Endothelial cell of umbilical vein (primary cell): Measurements from ENCODE around the gene S100Z. TPM values are rescaled to one million over a fixed set of nuclear protein-coding genes. Genes with fewer than 3 reads are reported as not detected.

Experiments
- BruUV-seq: library from RNA; stranded (reverse); fragments of 400-500 nt; replicated peaks from 2 replicates; lab custom pipeline; 2021; lab: Mats Ljungman, UMichigan
- CTCF ChIA-PET: fragments of 300-600, 350-600 bp; sonication (Branson Sonifier 250); formaldehyde crosslinking; loops from one replicate; lab custom pipeline; 2021; ENCODE audit warnings: antibody characterized with exemption, inconsistent platforms; lab: Charles Lee
- POLR2A ChIA-PET: fragments of 300-600, 350-600 bp; sonication (Branson Sonifier 250); formaldehyde crosslinking; loops from one replicate; lab custom pipeline; 2021; ENCODE audit warnings: antibody characterized with exemption, inconsistent platforms; lab: Charles Lee
- DNase-seq: peaks from one replicate; pipeline ENCODE4 v3.0.0-alpha.2; 2011; ENCODE audit warnings: low read depth, low spot score
- FAIRE-seq: peaks from 2 replicates; lab custom pipeline; 2011; peaks lifted over from hg19 to GRCh38; lab: Jason Lieb, UNC
- H2AFZ ChIP-seq: 2 replicates; pipeline ENCODE4 v1.6.0; 2012; ENCODE audit warnings: low read depth, low read length, control low read depth, inconsistent platforms
- H3K27ac ChIP-seq: 2 replicates; pipeline ENCODE4 v1.5.1; 2011; ENCODE audit warnings: low read depth, mild to moderate bottlenecking, control low read depth, low read length, moderate library complexity; ENCODE audit not compliant: insufficient read depth
- H3K27me3 ChIP-seq, 2 experiments: 2 replicates each; pipeline versions ENCODE4 v1.6.0 to v1.6.1; 2011; ENCODE audit warnings: low read length in 2 of 2, mixed read lengths in 1 of 2; ENCODE audit not compliant: control insufficient read depth in 2 of 2, insufficient read depth in 2 of 2
- H3K36me3 ChIP-seq, 2 experiments: 2 replicates in 1 of 2; 3 replicates in 1 of 2; pipeline ENCODE4 v1.5.1; 2011; ENCODE audit warnings: low read length in 2 of 2, mild to moderate bottlenecking in 1 of 2, moderate library complexity in 1 of 2; ENCODE audit not compliant: control insufficient read depth in 2 of 2, insufficient read depth in 2 of 2; ENCODE audit errors: extremely low read depth in 1 of 2
- H3K4me1 ChIP-seq: 3 replicates; pipeline ENCODE4 v1.5.1; 2011; ENCODE audit warnings: mild to moderate bottlenecking, low read length; ENCODE audit not compliant: control insufficient read depth, insufficient read depth; ENCODE audit errors: extremely low read depth
- H3K4me2 ChIP-seq: 2 replicates; pipeline ENCODE4 v1.6.1; 2011; ENCODE audit warnings: low read length, control low read depth, mixed read lengths; ENCODE audit not compliant: insufficient read depth
- H3K4me3 ChIP-seq, 3 experiments: fragments of 200-600 bp in 1 of 3; sonication (generic), shearing (Covaris generic) in 1 of 3; replicated peaks in 1 of 3; 2 replicates each; pipeline ENCODE4 v1.5.1; 2011 to 2016; ENCODE audit warnings: control low read depth in 3 of 3, low read length in 3 of 3, mild to moderate bottlenecking in 2 of 3, inconsistent platforms in 1 of 3, low read depth in 1 of 3, moderate library complexity in 1 of 3; ENCODE audit not compliant: insufficient read depth in 1 of 3
- H3K79me2 ChIP-seq: 2 replicates; pipeline ENCODE4 v1.6.0; 2012; ENCODE audit warnings: low read length, inconsistent platforms; ENCODE audit not compliant: control insufficient read depth, insufficient read depth
- H3K9ac ChIP-seq: replicated peaks from 2 replicates; pipeline ENCODE3; 2011; ENCODE audit warnings: low read length, control low read depth; ENCODE audit not compliant: insufficient read depth; ENCODE audit errors: extremely low read depth
- H3K9me1 ChIP-seq: replicated peaks from 3 replicates; pipeline ENCODE4 v1.6.0; 2011; ENCODE audit warnings: mild to moderate bottlenecking, low read length; ENCODE audit not compliant: control insufficient read depth, insufficient read depth; ENCODE audit errors: extremely low read depth
- H3K9me3 ChIP-seq: replicated peaks from 2 replicates; pipeline ENCODE4 v1.5.1; 2012; ENCODE audit warnings: low read length, inconsistent platforms; ENCODE audit not compliant: control insufficient read depth, insufficient read depth
- H4K20me1 ChIP-seq: replicated peaks from 2 replicates; pipeline ENCODE3; 2011; ENCODE audit warnings: mild to moderate bottlenecking, low read length; ENCODE audit not compliant: control insufficient read depth, insufficient read depth; ENCODE audit errors: extremely low read depth
- EZH2 ChIP-seq: IDR thresholded peaks from 2 replicates; pipeline ENCODE4 v1.6.1; 2012; ENCODE audit warnings: borderline replicate concordance, low read depth, mild to moderate bottlenecking, moderate library complexity, low read length, inconsistent platforms; ENCODE audit not compliant: severe bottlenecking
- FOS ChIP-seq: IDR thresholded peaks from 2 replicates; pipeline ENCODE4 v1.6.1; 2011; ENCODE audit warnings: mild to moderate bottlenecking, low read length, moderate library complexity, borderline replicate concordance; ENCODE audit not compliant: insufficient read depth
- GATA2 ChIP-seq: IDR thresholded peaks from 2 replicates; pipeline ENCODE4 v1.7.0; 2011; ENCODE audit warnings: low read depth, mild to moderate bottlenecking, moderate library complexity, mixed read lengths, low read length; ENCODE audit not compliant: insufficient read length, insufficient read depth
- JUN ChIP-seq: IDR thresholded peaks from 2 replicates; pipeline ENCODE4 v1.6.1; 2011; ENCODE audit warnings: borderline replicate concordance, low read depth; ENCODE audit not compliant: insufficient read length, insufficient read depth
- MYC ChIP-seq: IDR thresholded peaks from one replicate; pipeline ENCODE4 v1.6.1; 2011; ENCODE audit warnings: mild to moderate bottlenecking, low read depth, low read length
- POLR2A ChIP-seq: IDR thresholded peaks from 2 replicates; pipeline ENCODE4 v1.6.1; 2012; ENCODE audit warnings: low read depth, mild to moderate bottlenecking, control low read depth, low read length
- POLR2AphosphoS5 ChIP-seq: IDR thresholded peaks from 2 replicates; pipeline ENCODE4 v1.6.1; 2012; ENCODE audit warnings: low read depth, mild to moderate bottlenecking, control low read depth, low read length, moderate library complexity; ENCODE audit not compliant: insufficient read depth
- dilution Hi-C: fragments of 300-500 bp; cut with MboI; formaldehyde crosslinking; loops from one replicate; pipeline ENCODE4 v1.15.0; 2019; ENCODE audit warnings: low sequenced_read_pairs; ENCODE audit not compliant: extremely low pct_ligation_motif_present
- intact Hi-C: fragments of 100-400 bp; cut with micrococcal nuclease; formaldehyde crosslinking; loops from one replicate; pipeline ENCODE4 v1.10.0; 2022
- polyA plus RNA-seq, 4 experiments: library from polyadenylated mRNA; depleted of rRNA in 3 of 4; stranded (reverse) in 3 of 4; unstranded in 1 of 4; fragments of >200 nt; gene quantifications; 2 replicates each; pipeline versions ENCODE4 v1.2.1 to v1.2.3, GENCODE V29; 2011 to 2012; ENCODE audit warnings: missing spikeins in 1 of 4
- total RNA-seq: library from RNA; stranded (reverse); gene quantifications from 2 replicates; pipeline ENCODE4 v1.2.3, GENCODE V29; 2021
- TF ChIP-seq, protein P1 (sequence below), 2 donors: IDR thresholded peaks; 1 replicate in 1 of 2; 2 replicates in 1 of 2; pipeline ENCODE4 v1.5.1; 2011; ENCODE audit warnings: low read length in 2 of 2, mild to moderate bottlenecking in 2 of 2, moderate library complexity in 2 of 2, control low read depth in 1 of 2, inconsistent platforms in 1 of 2, low read depth in 1 of 2; ENCODE audit not compliant: insufficient read depth in 1 of 2; ENCODE audit errors: extremely low read depth in 1 of 2
- TF ChIP-seq, protein P2 (sequence below): IDR thresholded peaks from 2 replicates; pipeline ENCODE4 v1.6.1; 2011; ENCODE audit not compliant: insufficient read depth, insufficient read length

Gene S100Z
- total and polyA plus RNA-seq, 2 donors (not counting 3 experiments of a cell fraction or from before 2014, with no cell fraction given) = not detected

DNA sequence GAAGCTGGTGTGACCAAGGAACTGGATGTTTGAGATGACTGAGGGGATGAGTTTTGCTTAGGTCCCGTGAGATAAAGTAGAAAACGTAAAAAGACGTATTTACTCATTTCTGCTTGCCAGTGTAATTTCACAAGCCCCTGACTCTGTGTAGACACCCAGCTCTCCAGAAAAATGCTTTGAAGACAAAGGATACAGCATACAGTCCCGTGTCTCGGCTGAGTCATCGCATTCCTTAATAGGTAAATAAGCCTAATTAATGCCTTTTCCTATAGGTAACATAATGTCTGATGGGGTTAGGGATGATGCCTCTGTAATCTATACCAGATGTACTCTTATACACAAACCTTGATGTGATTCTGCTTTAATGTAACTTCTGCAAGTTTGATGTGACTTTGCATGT is 20.2 kb downstream of the S100Z start:
- no peak overlapping the region for H3K9ac ChIP-seq
- no peak overlapping the region for H2AFZ ChIP-seq
- H3K27me3 ChIP-seq = no peaks in the 10 kb centered on the region
- DNase-seq = no peak
- no TSS peak for BruUV-seq
- H3K4me3 ChIP-seq = no peak overlapping the region
- ChIA-PET POLR2A (interaction anchor here (0.5 to 0.6 kb wide), 2 partner anchors 82 to 398 kb away, joined by 4 to 7 read pairs; no protein-coding TSS in a partner anchor), CTCF (interaction anchor here (0.9 to 5.6 kb wide), 7 partner anchors 8 to 622 kb away, joined by 3 to 63 read pairs (median 10); partner anchors contain the start of gene WDR41)
- dilution Hi-C loops = no loop called here
- H3K36me3 ChIP-seq = no peaks in the 10 kb centered on the region
- H4K20me1 ChIP-seq = no peaks in the 10 kb centered on the region
- no peaks in the 10 kb centered on the region for H3K9me1 ChIP-seq
- intact Hi-C loops = no loop called here
- TF ChIP-seq, protein P1, sequence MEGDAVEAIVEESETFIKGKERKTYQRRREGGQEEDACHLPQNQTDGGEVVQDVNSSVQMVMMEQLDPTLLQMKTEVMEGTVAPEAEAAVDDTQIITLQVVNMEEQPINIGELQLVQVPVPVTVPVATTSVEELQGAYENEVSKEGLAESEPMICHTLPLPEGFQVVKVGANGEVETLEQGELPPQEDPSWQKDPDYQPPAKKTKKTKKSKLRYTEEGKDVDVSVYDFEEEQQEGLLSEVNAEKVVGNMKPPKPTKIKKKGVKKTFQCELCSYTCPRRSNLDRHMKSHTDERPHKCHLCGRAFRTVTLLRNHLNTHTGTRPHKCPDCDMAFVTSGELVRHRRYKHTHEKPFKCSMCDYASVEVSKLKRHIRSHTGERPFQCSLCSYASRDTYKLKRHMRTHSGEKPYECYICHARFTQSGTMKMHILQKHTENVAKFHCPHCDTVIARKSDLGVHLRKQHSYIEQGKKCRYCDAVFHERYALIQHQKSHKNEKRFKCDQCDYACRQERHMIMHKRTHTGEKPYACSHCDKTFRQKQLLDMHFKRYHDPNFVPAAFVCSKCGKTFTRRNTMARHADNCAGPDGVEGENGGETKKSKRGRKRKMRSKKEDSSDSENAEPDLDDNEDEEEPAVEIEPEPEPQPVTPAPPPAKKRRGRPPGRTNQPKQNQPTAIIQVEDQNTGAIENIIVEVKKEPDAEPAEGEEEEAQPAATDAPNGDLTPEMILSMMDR (IDR thresholded peaks at IDR 0.05; ENCODE audit: extremely low read depth in 1 of 2, insufficient read depth in 1 of 2, low read depth in 1 of 2, low read length in 2 of 2) = no peak
- no peak for TF ChIP-seq MYC
- TF ChIP-seq, protein P2, sequence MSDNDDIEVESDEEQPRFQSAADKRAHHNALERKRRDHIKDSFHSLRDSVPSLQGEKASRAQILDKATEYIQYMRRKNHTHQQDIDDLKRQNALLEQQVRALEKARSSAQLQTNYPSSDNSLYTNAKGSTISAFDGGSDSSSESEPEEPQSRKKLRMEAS = no peak
- TF ChIP-seq POLR2AphosphoS5 = no peak
- TF ChIP-seq POLR2A = no peak
- TF ChIP-seq FOS = no peak
- TF ChIP-seq GATA2 = no peak
- no peak for TF ChIP-seq EZH2
- TF ChIP-seq JUN = no peak
- no peak overlapping the region for H3K27ac ChIP-seq
- no peaks in the 10 kb centered on the region for H3K9me3 ChIP-seq
- H3K79me2 ChIP-seq = no peaks in the 10 kb centered on the region
- H3K4me2 ChIP-seq = no peak overlapping the region
- FAIRE-seq = no peak
- H3K4me1 ChIP-seq = no peaks in the 10 kb centered on the region
